NCI-H1694 treated with DMSO at 0.1 percent for 48 hours (cell line): ENCODE data around the gene KIF16B.
"Not testable (repeated sequence)": the region's sequence is repeated elsewhere in the genome, so short reads cannot be mapped to it uniquely, and the experiment has no call there.

Experiments
- DNase-seq: peaks from one replicate; lab custom pipeline; 2025; lab: John Stamatoyannopoulos, UW

The KIF16B gene

GRCh38 chr20:16481977-16482376 lies 91.3 kb downstream of the KIF16B start:
- no peak for DNase-seq

- DNase-seq, result no peak
Measured at GRCh38 chr20:16479666-16480065, 93.6 kb downstream of the KIF16B start.

- no peak for DNase-seq
Measured at GRCh38 chr20:16477632-16478031, 95.6 kb downstream of the KIF16B start.

GRCh38 chr20:16476032-16476431 lies 97.2 kb downstream of the KIF16B start:
- DNase-seq, result peak; percentile 56

GRCh38 chr20:16475225-16475624 lies 98.0 kb downstream of the KIF16B start:
- DNase-seq, result no peak

GRCh38 chr20:16474363-16474762 lies 98.9 kb downstream of the KIF16B start:
- DNase-seq, result no peak

GRCh38 chr20:16472045-16472872 lies 101.0 kb downstream of the KIF16B start:
- no peak for DNase-seq

- DNase-seq, result no peak
Measured at GRCh38 chr20:16469395-16469905, 103.8 kb downstream of the KIF16B start.

- DNase-seq, result no peak
Measured at GRCh38 chr20:16462711-16463110, 110.5 kb downstream of the KIF16B start.

- DNase-seq, result no peak
Measured at GRCh38 chr20:16459019-16459700, 114.1 kb downstream of the KIF16B start.

- DNase-seq, result no peak
Measured at GRCh38 chr20:16457514-16457913, 115.7 kb downstream of the KIF16B start.

- DNase-seq, result no peak
Measured at GRCh38 chr20:16455324-16455723, 117.9 kb downstream of the KIF16B start.

- no peak for DNase-seq
Measured at GRCh38 chr20:16451982-16452381, 121.3 kb downstream of the KIF16B start.

- no peak for DNase-seq
Measured at GRCh38 chr20:16451001-16451400, 122.2 kb downstream of the KIF16B start.

GRCh38 chr20:16446991-16447390 lies 126.3 kb downstream of the KIF16B start:
- no peak for DNase-seq

GRCh38 chr20:16446246-16446645 lies 127.0 kb downstream of the KIF16B start:
- DNase-seq, result no peak

GRCh38 chr20:16445482-16445881 lies 127.8 kb downstream of the KIF16B start:
- DNase-seq, result no peak

GRCh38 chr20:16444057-16444777 lies 129.0 kb downstream of the KIF16B start:
- no peak for DNase-seq

GRCh38 chr20:16441546-16442164 lies 131.6 kb downstream of the KIF16B start:
- DNase-seq, result peak; percentile 32

- no peak for DNase-seq
Measured at GRCh38 chr20:16440686-16441085, 132.6 kb downstream of the KIF16B start.

- not testable (repeated sequence) for DNase-seq
Measured at GRCh38 chr20:16439540-16439939, 133.7 kb downstream of the KIF16B start.

GRCh38 chr20:16438100-16438499 lies 135.1 kb downstream of the KIF16B start:
- no peak for DNase-seq
